Peyer's patch (tissue), 4 donors: ENCODE data around the gene ERG28. TPM values are rescaled to one million over a fixed set of nuclear protein-coding genes. Genes with fewer than 3 reads are reported as not detected.
A peak's percentile ranks its signal among the peaks of the same experiment; 100 is the strongest.

ENCODE experiments used
- DNase-seq, 3 donors: peaks; one replicate each; pipeline ENCODE4 v3.0.0-alpha.2; 2017 to 2019
- H3K27ac ChIP-seq, 4 donors: fragments of 200-600 bp; sonication (generic); one replicate each; pipeline ENCODE4 v1.5.1; 2016 to 2019
- H3K27me3 ChIP-seq, 2 donors: fragments of 200-600 bp; sonication (generic); one replicate each; pipeline ENCODE4 v1.5.1; 2019
- H3K36me3 ChIP-seq, 3 donors: fragments of 200-600 bp; sonication (generic); one replicate each; pipeline ENCODE4 v1.5.1; 2016 to 2019
- H3K4me1 ChIP-seq, 4 donors: fragments of 200-600 bp; sonication (generic); one replicate each; pipeline ENCODE4 v1.5.1; 2016 to 2019
- H3K4me3 ChIP-seq, 4 donors: fragments of 200-600 bp; sonication (generic); 1 replicate in 3 of 4; 2 replicates in 1 of 4; pipeline ENCODE4 v1.5.1; 2016 to 2019; ENCODE audit warnings: mild to moderate bottlenecking in 1 of 4
- H3K9me3 ChIP-seq, 4 donors: fragments of 200-600 bp; sonication (generic); one replicate each; pipeline ENCODE4 v1.5.1; 2016 to 2019; ENCODE audit warnings: mild to moderate bottlenecking in 1 of 4
- CTCF ChIP-seq, 6 experiments: fragments of 450-650 bp in 4 of 6; fragments of 200-600 bp in 2 of 6; sonication (generic) in 1 of 6; IDR thresholded peaks; one replicate each; pipeline ENCODE4 v1.5.1; 2017 to 2019; ENCODE audit warnings: antibody characterized with exemption in 6 of 6, mild to moderate bottlenecking in 3 of 6, moderate library complexity in 1 of 6
- POLR2A ChIP-seq, 2 donors: fragments of 450-650 bp; IDR thresholded peaks; one replicate each; pipeline ENCODE4 v1.5.1; 2017; ENCODE audit warnings: antibody characterized with exemption in 2 of 2, mild to moderate bottlenecking in 2 of 2, moderate library complexity in 2 of 2
- total RNA-seq, 4 donors: library from RNA; depleted of rRNA; stranded (reverse); fragments of >200 nt; gene quantifications; one replicate each; pipeline ENCODE4 v1.1.0, GENCODE V29; 2016

Gene ERG28
- total RNA-seq, 4 donors from 2014 or later: 8.6 to 14.9 (median 14.7) TPM; not detected in 1

DNA sequence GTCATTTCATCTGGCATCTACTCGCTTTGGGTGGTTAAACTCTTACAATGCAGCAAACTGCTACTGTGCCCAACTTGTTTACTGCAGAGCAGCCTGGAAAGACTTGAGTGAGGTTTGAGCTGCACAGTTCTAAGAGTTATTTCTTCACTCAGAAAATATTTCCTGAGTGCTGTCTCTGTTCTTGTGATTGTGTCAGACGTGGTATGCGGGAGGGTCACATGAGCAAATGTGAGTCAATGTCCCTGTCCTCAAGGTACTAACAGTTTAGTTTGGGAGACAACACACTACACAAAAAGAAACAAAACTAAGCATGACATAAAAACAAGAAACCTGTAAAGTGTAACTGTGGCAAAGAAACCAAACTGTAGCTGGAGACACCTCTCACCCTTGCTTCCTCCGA, 49.8 kb downstream of the ERG28 start:
- Histone ChIP-seq H3K27ac (peak overlapping the region in 2 of 4 donors; percentile 30 to 50), H3K4me3 (no peak overlapping the region)
- DNase-seq: no peak

GRCh38 chr14:75609606-75610475, 50.8 kb downstream of the ERG28 start:
- no peaks in the 10 kb centered on the region for H3K9me3 ChIP-seq
- no peak overlapping the region for H3K4me3 ChIP-seq
- H3K4me1 ChIP-seq: peaks cover 0 to 6% (median 0%) of the 10 kb centered on the region in 4 donors
- H3K27me3 ChIP-seq: no peaks in the 10 kb centered on the region
- DNase-seq: no peak
- peak overlapping the region in 2 of 4 donors; percentile 46 to 50 for H3K27ac ChIP-seq
- peaks cover 0 to 4% (median 0%) of the 10 kb centered on the region in 3 donors for H3K36me3 ChIP-seq
- TF ChIP-seq CTCF (IDR thresholded peaks at IDR 0.05): no peak
- no peak for TF ChIP-seq POLR2A (IDR thresholded peaks at IDR 0.05)

More for the DNA sequence above, 49.8 kb downstream of the ERG28 start:
- H3K9me3 ChIP-seq: no peaks in the 10 kb centered on the region
- TF ChIP-seq CTCF (IDR thresholded peaks at IDR 0.05) (no peak), POLR2A (IDR thresholded peaks at IDR 0.05) (no peak)
- H3K27me3 ChIP-seq: no peaks in the 10 kb centered on the region
- peaks cover 0 to 4% (median 0%) of the 10 kb centered on the region in 3 donors for H3K36me3 ChIP-seq
- H3K4me1 ChIP-seq: peaks cover 0 to 6% (median 0%) of the 10 kb centered on the region in 4 donors

DNA sequence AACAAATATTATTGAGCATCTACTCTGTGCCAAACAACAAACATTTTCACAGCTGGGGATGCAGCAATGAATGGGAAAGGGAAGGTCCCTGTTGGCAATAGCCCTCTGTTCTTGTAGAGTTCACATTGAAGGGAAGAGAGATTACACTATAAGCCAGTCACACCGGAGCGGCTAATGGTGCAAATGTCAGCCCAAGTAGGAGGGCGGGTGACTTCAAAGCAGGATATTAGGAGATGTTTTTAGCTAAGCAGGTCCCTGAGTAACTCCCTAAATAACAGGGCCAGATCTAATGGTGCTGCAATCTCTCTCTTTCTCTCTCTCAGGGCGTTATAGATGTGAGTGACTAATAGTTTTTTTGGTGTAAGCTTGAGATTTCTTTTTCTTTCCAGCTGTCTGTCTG, 51.6 kb downstream of the ERG28 start:
- Histone ChIP-seq H3K27me3 (no peaks in the 10 kb centered on the region), H3K4me1 (peaks cover 0 to 6% (median 0%) of the 10 kb centered on the region in 4 donors), H3K36me3 (peaks cover 0 to 4% (median 0%) of the 10 kb centered on the region in 3 donors), H3K9me3 (no peaks in the 10 kb centered on the region), H3K27ac (no peak overlapping the region), H3K4me3 (no peak overlapping the region)
- DNase-seq: no peak
- TF ChIP-seq POLR2A (IDR thresholded peaks at IDR 0.05): no peak

GRCh38 chr14:75607842-75608640, 52.6 kb downstream of the ERG28 start:
- H3K9me3 ChIP-seq: no peaks in the 10 kb centered on the region
- no peak overlapping the region for H3K4me3 ChIP-seq
- H3K27ac ChIP-seq: no peak overlapping the region
- H3K36me3 ChIP-seq: peaks cover 0 to 4% (median 0%) of the 10 kb centered on the region in 3 donors
- DNase-seq: no peak
- TF ChIP-seq CTCF (IDR thresholded peaks at IDR 0.05) (no peak), POLR2A (IDR thresholded peaks at IDR 0.05) (no peak)
- peaks cover 0 to 6% (median 0%) of the 10 kb centered on the region in 4 donors for H3K4me1 ChIP-seq
- no peaks in the 10 kb centered on the region for H3K27me3 ChIP-seq

- no peak overlapping the region for H3K4me3 ChIP-seq
- TF ChIP-seq POLR2A (IDR thresholded peaks at IDR 0.05) (no peak), CTCF (IDR thresholded peaks at IDR 0.05) (no peak)
- H3K36me3 ChIP-seq: peaks cover 0 to 4% (median 0%) of the 10 kb centered on the region in 3 donors
- H3K4me1 ChIP-seq: peaks cover 0 to 9% (median 0%) of the 10 kb centered on the region in 4 donors
- no peak overlapping the region for H3K27ac ChIP-seq
- H3K9me3 ChIP-seq: no peaks in the 10 kb centered on the region
- no peaks in the 10 kb centered on the region for H3K27me3 ChIP-seq
- DNase-seq: no peak
Measured at GRCh38 chr14:75607044-75607443, 53.6 kb downstream of the ERG28 start.
